Calu3 (cell line): Measurements from ENCODE around the gene PPP1R9A. TPM values are rescaled to one million over a fixed set of nuclear protein-coding genes. Genes with fewer than 3 reads are reported as not detected.

Source experiments
- BruUV-seq: library from RNA; stranded (reverse); fragments of 400-500 nt; replicated peaks from 2 replicates; lab custom pipeline; 2021; lab: Mats Ljungman, UMichigan
- CTCF ChIA-PET: fragments of 300-600 bp; sonication (Branson Sonifier 250); formaldehyde crosslinking; loops from one replicate; lab custom pipeline; 2022; ENCODE audit warnings: antibody characterized with exemption; lab: Charles Lee
- DNase-seq: peaks from one replicate; pipeline ENCODE4 v3.0.0; 2022
- H3K27ac Mint-ChIP-seq: one replicate; pipeline ENCODE4 v1.8.0; 2022; ENCODE audit warnings: mixed read lengths; ENCODE audit not compliant: unreplicated experiment
- H3K27me3 Mint-ChIP-seq: one replicate; pipeline ENCODE4 v1.8.0; 2022; ENCODE audit warnings: mixed read lengths; ENCODE audit not compliant: unreplicated experiment
- H3K36me3 Mint-ChIP-seq: one replicate; pipeline ENCODE4 v1.8.0; 2022; ENCODE audit warnings: mild to moderate bottlenecking, moderate library complexity, mixed read lengths; ENCODE audit not compliant: insufficient read depth, unreplicated experiment
- H3K4me1 Mint-ChIP-seq: one replicate; pipeline ENCODE4 v1.8.0; 2022; ENCODE audit warnings: mild to moderate bottlenecking, low read depth, mixed read lengths; ENCODE audit not compliant: unreplicated experiment
- H3K4me3 Mint-ChIP-seq: one replicate; pipeline ENCODE4 v1.8.0; 2022; ENCODE audit warnings: mild to moderate bottlenecking, low read depth, moderate library complexity, mixed read lengths; ENCODE audit not compliant: unreplicated experiment
- H3K9me3 Mint-ChIP-seq: one replicate; pipeline ENCODE4 v1.8.0; 2022; ENCODE audit warnings: low read depth, mixed read lengths; ENCODE audit not compliant: unreplicated experiment
- intact Hi-C: fragments of 100-400 bp; cut with micrococcal nuclease; formaldehyde crosslinking; loops from one replicate; pipeline ENCODE4 v1.10.0; 2022; ENCODE audit not compliant: unreplicated experiment
- total RNA-seq: library from RNA; stranded (reverse); gene quantifications from 2 replicates; pipeline ENCODE4 v1.2.3, GENCODE V29; 2022
- TF ChIP-seq, protein P1 (sequence below): fragments of 200-600 bp; IDR thresholded peaks from one replicate; pipeline ENCODE4 v1.8.0; 2022; ENCODE audit warnings: antibody characterized with exemption; ENCODE audit not compliant: unreplicated experiment

Gene PPP1R9A
- total RNA-seq, 1 experiment from 2014 or later, result 19.4 TPM

DNA sequence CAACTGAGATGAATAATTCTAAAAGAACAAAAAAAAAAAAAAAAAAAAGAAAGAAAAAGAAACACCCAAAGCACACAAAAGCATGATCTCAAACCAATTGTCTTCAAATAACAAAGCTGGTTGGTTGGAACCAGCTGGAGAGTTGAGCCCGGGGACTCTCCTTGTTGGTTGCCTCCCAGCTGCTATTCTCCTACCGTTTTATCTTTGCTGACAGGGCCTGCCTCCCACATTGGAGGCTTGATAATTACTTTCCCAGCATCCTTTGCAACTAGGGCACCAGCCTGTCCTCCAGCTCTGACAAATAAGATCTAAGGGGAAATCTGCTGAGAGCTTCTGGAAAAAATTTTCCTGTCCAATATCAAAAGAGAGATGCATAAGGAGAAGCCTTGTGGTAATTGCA lies 410.2 kb downstream of the PPP1R9A start:
- TF ChIP-seq, protein P1, sequence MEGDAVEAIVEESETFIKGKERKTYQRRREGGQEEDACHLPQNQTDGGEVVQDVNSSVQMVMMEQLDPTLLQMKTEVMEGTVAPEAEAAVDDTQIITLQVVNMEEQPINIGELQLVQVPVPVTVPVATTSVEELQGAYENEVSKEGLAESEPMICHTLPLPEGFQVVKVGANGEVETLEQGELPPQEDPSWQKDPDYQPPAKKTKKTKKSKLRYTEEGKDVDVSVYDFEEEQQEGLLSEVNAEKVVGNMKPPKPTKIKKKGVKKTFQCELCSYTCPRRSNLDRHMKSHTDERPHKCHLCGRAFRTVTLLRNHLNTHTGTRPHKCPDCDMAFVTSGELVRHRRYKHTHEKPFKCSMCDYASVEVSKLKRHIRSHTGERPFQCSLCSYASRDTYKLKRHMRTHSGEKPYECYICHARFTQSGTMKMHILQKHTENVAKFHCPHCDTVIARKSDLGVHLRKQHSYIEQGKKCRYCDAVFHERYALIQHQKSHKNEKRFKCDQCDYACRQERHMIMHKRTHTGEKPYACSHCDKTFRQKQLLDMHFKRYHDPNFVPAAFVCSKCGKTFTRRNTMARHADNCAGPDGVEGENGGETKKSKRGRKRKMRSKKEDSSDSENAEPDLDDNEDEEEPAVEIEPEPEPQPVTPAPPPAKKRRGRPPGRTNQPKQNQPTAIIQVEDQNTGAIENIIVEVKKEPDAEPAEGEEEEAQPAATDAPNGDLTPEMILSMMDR, result no peak
- no peak for DNase-seq
- H3K9me3 Mint-ChIP-seq, result no peaks in the 10 kb centered on the region
- CTCF ChIA-PET, result interaction anchor here (0.6 kb wide), 1 partner anchor 22 kb away, joined by 4 read pairs; no protein-coding TSS in a partner anchor
- no peaks in the 10 kb centered on the region for H3K27me3 Mint-ChIP-seq
- H3K4me1 Mint-ChIP-seq, result no peaks in the 10 kb centered on the region
- intact Hi-C loops, result no loop called here
- no peaks in the 10 kb centered on the region for H3K36me3 Mint-ChIP-seq
- no peak overlapping the region for H3K27ac Mint-ChIP-seq
- no TSS peak for BruUV-seq
- H3K4me3 Mint-ChIP-seq, result no peak overlapping the region

DNA sequence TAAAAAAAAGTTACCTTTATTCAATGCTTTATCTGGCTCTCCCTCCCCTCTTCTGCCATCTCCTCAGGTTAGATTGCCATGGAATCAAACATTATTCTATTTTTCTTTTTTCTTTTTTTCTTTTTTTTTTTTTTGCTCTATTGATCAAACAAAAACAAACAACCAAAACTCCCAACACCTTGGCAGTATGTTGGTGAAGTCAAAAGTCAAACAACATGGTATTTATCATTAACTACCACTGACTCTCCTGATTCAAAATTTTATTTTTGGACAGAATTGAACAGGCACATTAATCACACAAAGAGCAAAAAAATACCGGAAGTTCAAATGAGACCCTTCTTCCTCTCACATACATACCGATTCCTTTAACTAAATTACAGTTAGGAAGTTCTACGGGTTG lies 410.6 kb downstream of the PPP1R9A start:
- Mint-ChIP-seq H3K4me1 (no peaks in the 10 kb centered on the region), H3K27me3 (no peaks in the 10 kb centered on the region), H3K4me3 (no peak overlapping the region), H3K27ac (no peak overlapping the region), H3K36me3 (no peaks in the 10 kb centered on the region), H3K9me3 (no peaks in the 10 kb centered on the region)
- intact Hi-C loops, result no loop called here
- TF ChIP-seq, protein P1, result no peak
- no peak for DNase-seq
- BruUV-seq, result no TSS peak
- CTCF ChIA-PET, result interaction anchor here (0.6 kb wide), 1 partner anchor 22 kb away, joined by 4 read pairs; no protein-coding TSS in a partner anchor

DNA sequence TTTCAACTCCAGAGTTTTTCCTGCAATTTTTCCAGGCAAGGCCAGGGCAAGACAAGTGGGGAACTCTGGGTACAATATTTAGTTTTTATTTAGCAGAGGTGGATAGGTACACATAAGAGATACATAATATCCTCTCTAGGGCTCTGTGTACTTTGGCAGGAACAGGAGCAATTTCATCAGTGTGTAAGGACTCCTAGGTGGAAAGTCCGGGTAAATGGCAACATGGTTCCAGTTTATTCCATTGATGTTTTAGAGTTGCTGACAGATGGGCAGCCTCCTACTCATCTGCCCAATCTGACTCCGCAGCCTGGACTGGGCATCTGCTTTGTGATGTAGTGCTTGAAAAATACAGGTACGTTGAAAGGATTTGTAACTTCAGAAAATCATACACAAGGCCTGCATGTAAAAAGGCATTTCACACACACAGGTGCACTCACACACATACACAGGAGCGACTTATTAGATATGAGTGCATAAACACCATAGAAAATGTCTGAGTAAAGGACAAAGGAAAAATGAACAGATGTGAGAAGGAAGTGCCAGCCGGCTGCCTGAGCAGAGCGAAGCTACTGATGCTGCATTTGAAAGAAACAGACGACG lies 411.2 kb downstream of the PPP1R9A start:
- H3K36me3 Mint-ChIP-seq, result no peaks in the 10 kb centered on the region
- H3K4me1 Mint-ChIP-seq, result no peaks in the 10 kb centered on the region
- no peak overlapping the region for H3K4me3 Mint-ChIP-seq
- H3K27me3 Mint-ChIP-seq, result no peaks in the 10 kb centered on the region
- no peaks in the 10 kb centered on the region for H3K9me3 Mint-ChIP-seq
- DNase-seq, result no peak
- no peak overlapping the region for H3K27ac Mint-ChIP-seq
- intact Hi-C loops, result no loop called here
- no TSS peak for BruUV-seq
- CTCF ChIA-PET, result no interaction called here
- TF ChIP-seq, protein P1, result no peak

DNA sequence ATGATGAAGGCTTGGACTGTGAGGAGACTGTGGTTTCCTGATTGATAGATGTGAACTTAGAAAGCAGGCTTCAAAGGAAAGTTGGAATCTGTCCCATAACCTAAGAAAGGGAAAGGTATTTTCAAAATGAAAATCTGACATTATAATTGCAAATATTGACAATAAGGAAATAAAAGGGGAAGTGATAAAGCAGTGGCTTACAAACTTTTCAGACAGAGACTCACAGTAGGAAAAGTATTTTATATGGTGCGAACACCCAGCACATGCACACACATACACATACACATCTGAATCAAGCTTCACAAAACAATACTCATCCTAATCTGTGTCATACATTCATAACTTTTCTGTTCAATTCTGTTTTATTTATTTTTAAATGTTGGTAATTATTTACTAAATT lies 412.2 kb downstream of the PPP1R9A start:
- TF ChIP-seq, protein P1, result no peak
- Mint-ChIP-seq H3K27ac (no peak overlapping the region), H3K4me1 (no peaks in the 10 kb centered on the region), H3K4me3 (no peak overlapping the region), H3K9me3 (no peaks in the 10 kb centered on the region), H3K27me3 (no peaks in the 10 kb centered on the region), H3K36me3 (no peaks in the 10 kb centered on the region)
- CTCF ChIA-PET, result no interaction called here
- intact Hi-C loops, result no loop called here
- DNase-seq, result no peak
- no TSS peak for BruUV-seq
